ENCODE data around the gene EML5.

- TF ChIP-seq CTCF (conservative IDR thresholded peaks at IDR 0.05; ENCODE audit: low read depth, low read length) (no peak), EZH2 (IDR thresholded peaks at IDR 0.05; ENCODE audit: low read length, unreplicated experiment) (no peak), EZH2phosphoT487 (IDR thresholded peaks at IDR 0.05; ENCODE audit: borderline replicate concordance, low read length) (no peak)
Observed at GRCh38 chr14:88749139-88749538, 43.6 kb downstream of the EML5 start.
